HG03558 (cell line): ENCODE measurements around the gene OSTF1.

ENCODE experiments used
- ATAC-seq: cut with Tn5 transposase; IDR thresholded peaks from one replicate; pipeline ENCODE4 v1.9.1; 2021; ENCODE audit warnings: moderate number of reproducible peaks; ENCODE audit not compliant: unreplicated experiment; ENCODE audit errors: extremely low read depth

OSTF1 gene

DNA sequence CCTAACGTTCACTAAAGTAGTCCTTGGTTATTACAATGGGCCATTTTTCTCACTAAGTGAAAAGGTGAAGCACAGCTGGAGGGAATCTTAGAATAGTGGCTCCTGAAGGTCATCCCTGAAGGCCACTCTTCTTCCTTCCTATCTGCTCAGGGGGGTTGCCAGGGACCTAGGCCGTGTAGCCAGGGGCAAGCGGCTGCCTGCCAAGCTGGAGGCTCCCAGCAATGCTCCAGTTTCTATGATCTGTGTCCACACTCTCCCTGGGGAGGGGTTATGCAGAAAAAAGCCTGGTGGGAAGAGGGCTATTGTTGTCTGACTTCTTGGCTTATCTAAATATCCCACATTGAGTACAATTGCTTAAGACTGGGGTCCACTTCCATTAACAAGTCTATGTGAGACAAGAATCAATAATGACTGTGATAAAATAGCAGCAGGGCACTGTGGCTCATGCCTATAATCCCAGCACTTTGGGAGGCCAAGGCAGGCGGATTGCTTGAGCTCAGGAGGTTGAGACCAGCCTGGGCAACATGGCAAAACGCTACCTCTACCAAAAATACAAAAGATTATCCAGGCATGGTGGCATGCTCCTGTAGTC, 4.1 kb upstream of the OSTF1 start:
- no peak for ATAC-seq

DNA sequence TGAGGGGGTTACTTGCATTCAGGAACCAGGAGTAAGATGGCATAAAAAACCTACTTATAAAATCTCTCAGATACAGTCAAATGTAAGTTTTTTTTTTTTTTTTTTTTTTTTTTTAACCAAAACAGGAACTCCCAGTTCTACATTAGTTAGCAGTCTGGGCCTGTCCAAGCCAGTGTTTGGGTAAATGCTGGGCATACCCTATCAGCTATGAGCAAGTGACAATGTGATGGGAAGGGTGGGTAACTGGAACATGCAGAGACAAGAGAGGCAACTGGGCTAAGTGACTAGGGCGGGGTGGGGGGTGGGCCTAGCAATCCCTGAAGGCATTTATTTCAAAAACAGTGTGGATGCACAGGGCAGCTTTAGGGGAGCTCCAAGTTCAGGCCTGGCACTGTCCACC, 2.7 kb upstream of the OSTF1 start:
- ATAC-seq, result no peak

DNA sequence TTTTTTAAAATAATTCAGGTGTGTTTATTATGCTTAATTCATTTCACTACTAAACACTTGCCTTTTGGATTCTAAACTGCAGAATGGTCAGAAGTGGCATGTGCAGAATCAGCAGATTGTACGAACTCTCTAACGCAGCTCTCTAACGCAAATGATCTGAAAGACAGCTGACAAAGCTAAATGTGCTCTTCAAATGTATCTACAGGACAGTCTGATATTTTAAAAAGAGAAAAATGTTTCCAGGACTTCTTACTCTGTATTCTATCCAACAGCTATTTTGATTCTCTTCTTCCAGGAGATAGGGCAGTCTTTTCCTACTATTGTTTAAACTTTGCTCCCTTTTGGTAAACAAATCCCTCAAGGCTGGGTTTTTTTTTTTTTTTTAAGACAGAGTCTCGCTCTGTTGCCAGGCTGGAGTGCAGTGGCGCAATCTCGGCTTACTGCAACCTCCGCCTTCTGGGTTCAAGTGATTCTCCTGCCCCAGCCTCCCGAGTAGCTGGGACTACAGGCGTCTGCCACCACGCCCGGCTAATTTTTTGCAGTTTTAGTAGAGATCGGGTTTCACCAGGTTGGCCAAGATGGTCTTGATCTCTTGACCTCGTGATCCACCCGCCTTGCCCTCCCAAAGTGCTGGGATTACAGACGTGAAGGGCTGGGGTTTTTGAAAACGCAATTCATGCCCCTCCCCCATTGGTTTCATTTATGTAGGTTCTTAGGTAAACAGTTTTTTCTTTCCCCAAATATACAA, 1.6 kb upstream of the OSTF1 start:
- no peak for ATAC-seq

DNA sequence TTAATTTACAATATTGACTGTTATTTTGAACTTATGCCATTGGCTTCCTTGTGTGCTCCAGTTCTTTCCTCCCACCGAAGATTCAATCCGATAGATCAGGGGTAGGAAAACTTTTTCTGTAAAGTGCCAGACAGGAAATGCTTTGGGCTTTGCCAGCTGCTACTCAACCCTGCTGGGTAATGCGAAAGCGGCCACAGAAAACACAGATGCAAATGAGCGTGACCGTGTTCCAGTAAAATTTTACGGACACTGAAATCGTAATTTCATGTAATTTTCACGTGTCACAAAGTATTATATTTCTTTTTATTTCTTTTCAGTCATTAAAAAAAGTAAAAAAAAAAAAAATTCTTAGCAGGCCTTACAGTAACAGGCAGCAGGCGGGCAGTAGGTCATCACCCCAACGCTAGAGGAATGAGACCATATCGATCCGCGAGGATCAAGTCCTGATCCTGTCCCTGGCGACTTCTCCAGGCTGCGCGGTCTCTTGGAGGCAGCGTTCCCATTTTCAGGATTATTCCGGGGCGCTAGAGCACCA, 958 bp upstream of the OSTF1 start:
- no peak for ATAC-seq

DNA sequence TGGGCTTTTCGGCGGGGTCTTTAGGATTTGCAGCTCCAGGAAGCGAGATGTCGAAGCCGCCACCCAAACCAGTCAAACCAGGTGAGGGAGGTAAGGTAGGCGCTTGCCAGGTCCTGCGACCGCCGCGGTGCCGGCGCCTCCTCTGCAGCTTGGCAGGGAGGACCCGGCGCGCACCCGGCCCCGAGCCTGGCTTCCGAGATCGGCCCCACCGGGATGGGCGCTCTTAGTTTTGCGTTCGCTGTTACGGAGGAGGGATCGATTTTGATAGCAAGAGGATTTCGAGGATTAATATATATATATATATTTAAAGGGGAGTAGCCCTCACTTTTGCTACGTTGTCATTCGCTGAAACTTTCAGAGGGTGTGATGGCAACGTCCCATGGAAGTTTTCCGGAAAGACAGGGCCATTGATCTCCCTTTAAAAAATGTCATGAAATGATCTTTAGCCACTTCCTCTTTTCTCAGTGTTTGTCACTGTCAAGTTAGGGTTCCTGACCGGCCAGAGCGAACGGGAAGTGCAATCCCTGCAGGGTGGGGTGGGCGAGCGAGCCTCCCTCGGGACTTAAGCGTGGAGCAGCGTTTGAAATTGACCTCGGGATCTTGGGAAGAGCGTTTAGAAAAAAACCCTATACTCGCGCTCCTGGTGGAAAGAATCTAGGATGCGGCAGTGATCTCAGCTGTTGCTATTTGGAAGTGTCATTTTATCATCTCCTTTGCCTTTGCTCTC, 495 bp downstream of the OSTF1 start:
- ATAC-seq, result peak; percentile 13

DNA sequence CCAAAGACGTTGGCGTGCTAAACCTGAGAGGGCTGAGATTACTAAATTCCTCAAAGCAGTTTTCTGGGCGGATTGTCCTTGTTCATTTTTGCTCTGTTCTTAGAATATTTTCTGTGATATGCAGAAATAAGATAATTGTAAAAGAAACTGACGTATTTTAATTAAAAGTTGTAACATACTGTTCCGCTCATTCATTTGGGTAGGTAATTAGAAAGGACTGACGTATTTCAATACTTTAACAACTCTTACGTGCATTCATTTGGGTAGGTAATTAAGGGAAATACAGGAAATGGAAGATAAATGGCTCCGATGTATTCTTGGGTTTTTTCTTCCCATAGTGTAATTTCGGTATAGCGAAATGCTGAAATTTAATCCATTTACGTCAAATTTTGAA, 1.1 kb downstream of the OSTF1 start:
- no peak for ATAC-seq

DNA sequence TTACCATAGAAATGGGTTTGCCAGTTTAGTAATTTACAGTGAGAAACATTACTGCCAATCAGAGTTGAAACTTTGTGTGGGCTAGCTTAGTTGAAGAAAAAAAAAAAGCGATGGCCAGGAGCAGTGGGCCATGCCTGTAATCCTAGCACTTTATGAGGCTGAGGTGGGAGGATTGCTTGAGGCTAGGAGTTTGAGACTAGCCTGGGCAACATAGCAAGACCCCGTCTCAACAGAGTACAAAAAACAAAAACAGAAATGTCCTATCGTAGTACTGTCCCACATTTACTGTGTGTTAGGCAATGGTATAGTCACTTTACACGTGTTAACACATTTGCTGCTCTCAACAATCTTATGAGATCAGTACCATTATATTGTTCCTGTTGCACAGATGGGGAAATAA, 2.3 kb downstream of the OSTF1 start:
- ATAC-seq, result no peak

DNA sequence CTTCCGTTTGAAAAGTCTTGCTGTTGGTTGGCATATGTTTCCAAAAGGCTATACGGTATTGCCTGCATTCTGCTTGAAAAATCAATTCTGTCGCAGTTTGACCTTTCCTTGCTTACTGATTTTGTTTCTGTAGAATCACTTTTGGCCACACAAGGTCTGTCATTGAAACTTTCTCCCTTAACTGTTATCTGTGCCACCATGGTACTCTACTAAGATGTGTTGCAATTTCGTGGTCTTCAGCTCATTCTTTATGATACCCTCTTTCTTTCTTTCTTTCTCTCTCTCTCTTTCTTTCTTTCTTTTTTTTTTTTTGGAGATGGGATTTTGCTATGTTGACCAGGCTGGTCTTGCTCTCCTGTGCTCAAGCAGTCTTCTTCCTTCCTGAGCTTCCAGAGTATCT, 4.5 kb downstream of the OSTF1 start:
- no peak for ATAC-seq

DNA sequence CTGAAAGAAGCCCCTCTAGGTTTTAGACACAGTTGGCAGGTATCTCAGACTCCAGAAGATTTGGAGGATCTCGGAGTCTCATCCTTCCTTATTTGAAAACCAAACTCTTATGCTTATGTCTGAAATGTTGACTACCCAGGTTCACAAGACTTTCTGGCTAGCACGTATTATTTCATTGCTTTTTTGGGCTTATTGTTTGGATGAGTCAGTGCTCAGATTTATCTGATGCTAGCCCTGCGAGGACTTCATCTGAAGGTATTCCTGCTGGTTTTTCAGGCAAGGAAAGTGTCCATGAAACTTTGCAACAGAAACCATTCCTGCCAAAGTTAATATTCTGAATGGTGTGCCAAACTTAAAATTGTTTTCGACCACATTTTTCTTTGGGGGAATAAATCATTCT, 8.5 kb downstream of the OSTF1 start:
- no peak for ATAC-seq

DNA sequence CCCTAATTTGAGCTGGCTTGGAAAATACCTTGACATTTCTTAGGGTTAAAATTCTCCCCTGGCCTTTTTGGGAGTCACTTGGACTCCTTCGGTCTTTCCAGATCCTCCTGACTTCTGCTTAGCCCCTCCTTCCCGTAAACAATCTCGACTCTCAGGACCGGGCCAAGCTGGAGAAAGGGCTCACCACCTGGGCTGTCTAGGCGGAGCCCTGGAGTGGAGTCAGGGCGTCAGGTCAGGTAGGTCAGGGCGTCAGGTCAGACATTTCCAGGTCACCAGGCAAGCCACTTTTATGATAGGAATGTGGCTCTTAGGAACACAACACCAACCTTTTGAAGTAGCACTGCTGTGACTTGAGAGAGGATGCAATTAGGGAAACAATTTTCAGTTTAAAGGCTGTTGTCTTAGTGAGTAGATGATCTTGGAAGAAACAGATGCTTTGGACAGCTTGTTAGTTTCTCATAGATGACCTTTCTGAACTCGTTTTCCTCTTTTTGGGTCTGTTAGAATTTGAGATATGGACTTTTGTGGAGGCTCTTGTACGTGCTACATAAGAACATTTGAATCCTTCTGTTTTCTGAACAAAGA, 12.8 kb downstream of the OSTF1 start:
- ATAC-seq, result no peak

DNA sequence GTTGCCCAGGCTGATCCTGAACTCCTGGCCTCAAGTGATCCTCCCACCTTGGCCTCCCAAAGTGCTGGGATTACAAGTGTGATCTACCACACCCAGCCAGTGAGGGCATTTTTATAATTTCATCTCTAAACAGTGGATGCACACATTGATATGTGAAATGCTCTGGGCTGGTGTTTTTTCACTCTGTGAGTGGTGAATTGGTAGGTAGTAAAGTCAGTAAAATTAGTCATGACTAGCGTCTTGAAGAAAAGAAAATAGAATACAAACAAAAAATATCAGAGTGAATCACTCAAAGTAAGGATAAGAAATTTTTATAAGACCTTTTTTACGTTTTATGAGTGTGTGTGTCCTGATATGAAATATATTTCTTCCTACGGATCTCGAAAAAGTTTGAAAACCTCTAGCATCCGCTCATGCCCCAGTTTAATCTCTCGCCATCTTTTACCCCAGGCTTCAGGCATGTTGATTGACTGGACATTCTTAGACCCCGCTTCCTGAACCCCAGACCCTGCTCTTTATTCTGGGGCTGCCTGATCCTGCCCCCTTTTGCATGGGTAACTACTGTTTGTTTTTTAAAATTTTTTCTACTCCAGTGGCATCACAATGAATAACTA, 14.0 kb downstream of the OSTF1 start:
- ATAC-seq, result no peak

DNA sequence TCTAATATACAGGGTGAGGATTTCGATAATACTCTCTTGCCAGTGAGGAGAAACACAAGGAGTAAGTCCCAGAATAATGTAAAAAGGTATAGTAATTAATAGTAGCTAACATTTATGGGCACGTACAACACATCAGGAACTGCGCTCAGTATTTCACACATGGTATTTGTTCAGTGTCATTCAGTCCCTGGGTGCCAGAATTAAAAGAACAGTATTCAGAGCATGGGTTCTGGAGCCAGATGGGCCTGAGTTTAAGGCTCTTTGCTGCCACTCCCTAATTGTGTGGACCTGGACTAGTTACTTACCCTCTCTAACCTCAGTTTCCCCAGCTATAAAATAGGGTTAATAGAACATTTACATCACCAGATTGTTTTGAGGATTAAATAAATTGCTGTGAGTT, 16.3 kb downstream of the OSTF1 start:
- ATAC-seq, result no peak

DNA sequence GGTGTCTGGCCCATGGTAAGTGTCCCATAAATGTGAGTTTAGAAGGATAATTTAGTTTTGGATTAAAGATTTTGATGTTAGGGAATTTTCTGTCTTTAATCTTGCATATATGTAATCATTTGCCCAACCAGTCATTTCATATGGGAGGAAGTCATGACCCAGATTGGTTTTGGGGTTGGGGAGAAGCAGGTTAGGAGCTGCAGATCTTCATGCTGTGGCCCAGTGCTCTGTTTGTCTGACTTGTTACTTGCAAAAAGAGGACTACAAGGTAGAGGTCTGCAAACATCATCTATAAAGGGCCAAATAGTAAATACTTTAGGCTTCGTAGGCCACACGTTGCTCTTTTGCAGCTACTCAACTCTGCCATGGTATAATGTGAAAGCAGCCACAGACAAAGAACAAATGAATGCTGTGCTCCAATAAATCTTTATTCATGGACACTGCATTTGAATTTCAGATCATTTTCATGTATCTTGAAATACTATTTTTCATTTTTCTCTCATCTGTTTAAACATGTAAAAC, 16.8 kb downstream of the OSTF1 start:
- no peak for ATAC-seq

DNA sequence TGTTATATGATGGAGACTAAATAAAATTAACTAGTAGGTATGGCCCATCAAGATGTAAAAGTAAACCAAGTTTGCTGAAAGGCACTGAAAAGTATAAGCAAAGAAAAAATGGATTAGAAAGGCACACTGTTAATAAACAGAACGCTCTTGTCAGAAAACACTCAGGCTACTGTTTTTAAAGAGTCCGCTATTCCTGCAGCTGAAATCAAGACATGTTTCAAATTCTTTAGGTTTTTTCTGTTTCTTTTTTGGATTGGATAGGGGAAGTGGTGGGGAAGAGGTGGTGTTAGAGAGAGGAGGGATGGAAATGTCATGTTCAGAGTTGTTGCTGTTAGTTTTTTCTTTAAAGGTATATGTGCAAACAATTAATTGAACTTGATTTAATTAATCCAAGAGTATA, 17.5 kb downstream of the OSTF1 start:
- ATAC-seq, result no peak

DNA sequence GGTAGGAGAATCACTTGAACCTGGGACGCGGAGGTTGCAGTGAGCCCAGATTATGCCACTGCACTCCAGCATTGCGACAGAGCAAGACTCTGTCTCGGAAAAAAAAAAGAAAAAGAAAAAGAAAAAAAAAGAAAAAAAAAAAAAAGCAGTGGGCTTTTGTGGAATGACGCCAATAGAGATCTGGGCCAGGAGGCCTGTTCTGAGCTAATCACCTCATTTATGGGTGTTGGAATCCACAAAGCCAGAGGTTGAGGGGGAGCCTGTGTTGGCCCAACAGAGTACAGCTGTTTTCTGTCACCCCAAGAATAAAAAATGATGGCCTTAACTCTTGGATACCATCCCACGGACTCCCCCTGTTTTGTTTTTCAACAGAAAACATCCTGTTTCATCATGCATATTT, 18.5 kb downstream of the OSTF1 start:
- no peak for ATAC-seq

DNA sequence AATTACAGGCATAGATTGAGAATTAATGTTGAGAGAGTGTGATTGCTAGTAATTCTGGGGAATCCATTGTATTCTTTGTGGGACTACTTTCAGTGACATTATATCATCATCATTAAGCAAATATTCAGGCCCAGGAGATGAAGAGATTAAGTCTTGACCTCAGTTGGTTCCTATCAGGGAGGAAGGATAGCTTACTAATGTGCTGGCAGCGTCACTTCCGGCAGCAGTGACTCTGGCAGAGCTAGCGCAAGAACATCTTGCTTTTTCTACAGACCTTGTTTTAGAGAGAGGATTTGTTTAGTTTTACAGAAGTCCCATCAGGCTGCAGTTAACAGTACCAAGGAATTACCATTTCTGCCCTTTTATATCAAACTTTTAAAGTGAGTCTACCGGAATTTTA, 20.3 kb downstream of the OSTF1 start:
- no peak for ATAC-seq

DNA sequence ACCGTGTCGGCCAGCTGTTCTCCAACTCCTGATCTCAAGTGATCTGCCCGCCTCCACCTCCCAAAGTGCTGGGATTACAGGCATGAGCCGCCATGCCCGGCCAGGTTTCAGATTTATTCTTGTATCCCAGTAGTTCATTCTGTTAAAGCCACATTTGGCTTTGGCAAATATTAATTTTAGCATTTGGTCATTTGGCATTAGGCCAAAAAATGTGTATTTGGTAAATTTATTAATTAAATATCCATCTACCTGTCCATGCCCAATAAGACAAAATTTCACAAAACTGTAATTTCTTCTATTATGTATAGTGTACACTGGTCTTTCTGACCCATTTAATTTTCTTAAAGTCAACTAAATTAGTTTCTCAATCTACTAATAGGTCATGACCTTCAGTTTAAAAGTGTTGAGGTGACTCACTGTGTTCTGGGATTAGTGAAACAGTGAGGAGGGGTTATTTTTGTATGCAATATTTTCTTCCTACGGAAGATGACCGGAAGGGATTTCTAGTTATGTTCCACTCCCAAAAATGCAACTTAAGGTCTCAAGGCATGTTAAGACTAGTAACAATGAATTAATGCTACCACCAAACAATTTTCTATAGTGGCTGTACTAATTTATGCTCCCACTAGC, 21.0 kb downstream of the OSTF1 start:
- ATAC-seq, result no peak

DNA sequence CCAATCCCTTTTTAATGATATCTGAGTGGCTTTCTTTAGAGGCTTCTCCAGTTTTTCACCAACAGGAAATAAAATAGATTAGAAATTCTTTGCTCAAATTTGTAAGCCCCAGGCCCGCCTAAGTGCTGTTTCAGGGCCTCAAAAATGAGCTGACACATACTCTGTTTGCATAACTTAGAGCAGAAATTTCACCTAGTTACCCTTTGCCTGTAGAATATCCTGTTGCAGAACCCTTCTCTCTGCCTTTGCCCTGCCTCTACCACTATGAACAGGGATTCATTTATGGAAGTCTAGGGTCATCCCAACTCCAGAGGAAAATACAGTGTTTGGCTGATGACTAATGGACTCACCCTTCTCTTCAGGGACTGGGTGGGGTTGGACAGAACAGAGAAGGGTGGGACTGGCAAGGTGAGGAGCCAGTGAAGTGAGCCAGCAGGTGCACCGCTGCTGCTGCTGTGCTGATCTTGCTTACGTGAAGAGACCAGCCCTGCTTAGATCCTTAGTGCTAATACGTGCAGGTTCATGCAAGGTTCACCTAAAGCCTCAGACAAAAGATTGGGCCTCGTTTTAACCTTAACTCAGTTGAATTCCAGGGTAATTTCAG, 22.8 kb downstream of the OSTF1 start:
- no peak for ATAC-seq

DNA sequence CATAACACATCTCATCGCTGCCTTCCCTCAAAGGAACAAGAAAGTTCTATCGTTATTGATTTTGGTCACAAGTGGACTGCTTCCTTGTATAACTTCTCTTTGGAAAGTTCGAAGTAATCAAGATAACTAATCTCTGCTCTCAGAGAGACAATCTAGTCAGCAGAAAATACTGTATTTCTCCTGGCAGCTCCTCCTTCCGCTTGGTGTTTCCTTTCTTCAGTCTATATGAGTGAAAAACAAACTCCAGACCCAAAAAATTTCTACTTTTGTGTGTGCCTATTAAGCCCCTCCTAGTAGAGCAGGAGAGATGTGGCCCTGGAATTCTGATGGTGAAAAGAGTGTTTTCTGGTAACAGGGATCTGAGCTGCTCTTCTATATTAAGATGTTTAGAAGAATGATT, 24.5 kb downstream of the OSTF1 start:
- ATAC-seq, result no peak

DNA sequence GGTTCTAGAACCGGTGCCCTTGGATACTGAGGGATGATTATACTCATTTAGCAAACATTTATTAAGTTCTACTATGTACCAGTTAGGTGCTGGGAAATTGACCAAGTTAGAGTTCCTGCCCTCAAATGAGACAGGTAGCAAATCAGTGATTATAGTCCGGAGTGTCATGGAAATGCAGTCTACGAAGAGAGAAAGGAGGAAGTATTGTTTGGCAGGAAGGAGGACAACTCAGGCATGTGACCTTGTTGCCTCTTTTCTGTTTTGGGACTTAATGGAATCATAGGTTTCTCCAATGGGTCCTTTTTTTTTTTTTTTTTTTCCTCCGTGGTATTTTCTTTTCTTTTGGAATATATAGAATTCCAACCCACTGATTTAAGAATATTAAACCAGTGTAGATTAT, 28.0 kb downstream of the OSTF1 start:
- no peak for ATAC-seq
